GM19043 (cell line): Measurements from ENCODE around the gene NKIRAS1.

ENCODE experiments used
- ATAC-seq: cut with Tn5 transposase; IDR thresholded peaks from one replicate; pipeline ENCODE4 v1.9.1; 2021; ENCODE audit warnings: low read depth; ENCODE audit not compliant: unreplicated experiment

NKIRAS1 gene

GRCh38 chr3:23916886-23917678 lies at the start of gene NKIRAS1, which contains the start of gene RPL15:
TSS of gene NKIRAS1 (minus strand) at chr3:23916990. CDS start at chr3:23910904, 6,086 bp downstream.
TSS of gene RPL15 (plus strand) at chr3:23917132. CDS start at chr3:23917860, 728 bp downstream.
- ATAC-seq: peak; percentile 92

- ATAC-seq: no peak
These were observed 49.5 kb upstream of the NKIRAS1 start for GRCh38 chr3:23966328-23966727.

GRCh38 chr3:23964537-23965235 lies 47.9 kb upstream of the NKIRAS1 start:
- ATAC-seq: no peak

- no peak for ATAC-seq
These were observed 45.1 kb upstream of the NKIRAS1 start for GRCh38 chr3:23961913-23962312.

- no peak for ATAC-seq
These were observed 44.3 kb upstream of the NKIRAS1 start for GRCh38 chr3:23961066-23961465.

- ATAC-seq: no peak
These were observed 43.9 kb upstream of the NKIRAS1 start for GRCh38 chr3:23960649-23961048.

- peak; percentile 55 for ATAC-seq
These were observed 42.5 kb upstream of the NKIRAS1 start for GRCh38 chr3:23959135-23959900.

- ATAC-seq: no peak
These were observed 39.9 kb upstream of the NKIRAS1 start for GRCh38 chr3:23956701-23957100.

- ATAC-seq: no peak
These were observed 37.4 kb upstream of the NKIRAS1 start for GRCh38 chr3:23954144-23954543.

GRCh38 chr3:23953523-23953922 lies 36.7 kb upstream of the NKIRAS1 start:
- ATAC-seq: no peak

- peak; percentile 37 for ATAC-seq
These were observed 35.9 kb upstream of the NKIRAS1 start for GRCh38 chr3:23952646-23953045.

GRCh38 chr3:23950293-23950692 lies 33.5 kb upstream of the NKIRAS1 start:
- peak; percentile 35 for ATAC-seq

- ATAC-seq: peak; percentile 22
These were observed 33.0 kb upstream of the NKIRAS1 start for GRCh38 chr3:23949784-23950183.

GRCh38 chr3:23948761-23949160 lies 32.0 kb upstream of the NKIRAS1 start:
- ATAC-seq: no peak

GRCh38 chr3:23945913-23946687 lies 29.3 kb upstream of the NKIRAS1 start:
- peak; percentile 60 for ATAC-seq

- no peak for ATAC-seq
These were observed 28.8 kb upstream of the NKIRAS1 start for GRCh38 chr3:23945663-23945912.

- ATAC-seq: peak; percentile 54
These were observed 28.3 kb upstream of the NKIRAS1 start, which contains the start of gene NR1D2 for GRCh38 chr3:23944861-23945662. TSS of gene NR1D2 (plus strand) at chr3:23945286. CDS start at chr3:23945579, 293 bp downstream.

GRCh38 chr3:23944007-23944783 lies 27.4 kb upstream of the NKIRAS1 start:
- no peak for ATAC-seq

GRCh38 chr3:23942546-23942945 lies 25.8 kb upstream of the NKIRAS1 start:
- ATAC-seq: no peak
